Lower leg skin (tissue), 4 donors: ENCODE data around the gene LRPPRC. TPM values are rescaled to one million over a fixed set of nuclear protein-coding genes. Genes with fewer than 3 reads are reported as not detected.

ENCODE experiments used
- DNase-seq, 2 donors: peaks; one replicate each; pipeline ENCODE4 v3.0.0-alpha.2; 2019; ENCODE audit warnings: low spot score in 2 of 2
- H3K4me3 ChIP-seq: fragments of 200-600 bp; sonication (generic); 2 replicates; pipeline ENCODE4 v1.5.1; 2017; ENCODE audit warnings: mild to moderate bottlenecking, low read depth; ENCODE audit not compliant: poor library complexity, severe bottlenecking
- CTCF ChIP-seq, 3 donors: fragments of 450-650 bp; IDR thresholded peaks; one replicate each; pipeline ENCODE4 v1.5.1; 2016; ENCODE audit warnings: antibody characterized with exemption in 3 of 3, mild to moderate bottlenecking in 3 of 3, moderate library complexity in 2 of 3
- POLR2A ChIP-seq, 2 donors: fragments of 450-650 bp; IDR thresholded peaks; one replicate each; pipeline ENCODE4 v1.6.1; 2016 to 2017; ENCODE audit warnings: antibody characterized with exemption in 2 of 2, mild to moderate bottlenecking in 1 of 2, moderate library complexity in 1 of 2
- WGBS, 2 donors: methylation state at CpG; one replicate each; pipeline ENCODE4 v1.1.5; 2018; 5-methylcytosine and 5-hydroxymethylcytosine counted together
- intact Hi-C: fragments of 100-400 bp; cut with DNase I; formaldehyde crosslinking; loops from one replicate; pipeline ENCODE4 v1.15.0; 2023; ENCODE audit warnings: low total_unique reads
- total RNA-seq, 4 donors: library from RNA; depleted of rRNA; stranded (reverse); fragments of >200 nt; gene quantifications; one replicate each; pipeline ENCODE4 v1.1.0, GENCODE V29; 2016

Gene LRPPRC
- total RNA-seq, 4 donors from 2014 or later: 39.5 to 51.2 (median 47.8) TPM

GRCh38 chr2:43941359-43941758, 54.4 kb downstream of the LRPPRC start:
- 50 to 55% methylated on average over 3 of the region's 3 CpGs for WGBS, 2 donors
- DNase-seq: no peak
- no peak overlapping the region for H3K4me3 ChIP-seq
- TF ChIP-seq CTCF (IDR thresholded peaks at IDR 0.05) (no peak), POLR2A (IDR thresholded peaks at IDR 0.05) (no peak)
- intact Hi-C loops: no loop called here

GRCh38 chr2:43939695-43940256, 56.0 kb downstream of the LRPPRC start:
- intact Hi-C loops: no loop called here
- H3K4me3 ChIP-seq: no peak overlapping the region
- DNase-seq: no peak
- TF ChIP-seq POLR2A (IDR thresholded peaks at IDR 0.05): no peak
- TF ChIP-seq CTCF (IDR thresholded peaks at IDR 0.05): no peak
- 95% methylated on average over 6 of the region's 6 CpGs for WGBS, 2 donors

GRCh38 chr2:43937269-43937820, 58.4 kb downstream of the LRPPRC start:
- TF ChIP-seq CTCF (IDR thresholded peaks at IDR 0.05) (no peak), POLR2A (IDR thresholded peaks at IDR 0.05) (no peak)
- no peak overlapping the region for H3K4me3 ChIP-seq
- DNase-seq: no peak
- 85 to 90% methylated on average over 3 of the region's 3 CpGs for WGBS, 2 donors
- intact Hi-C loops: no loop called here

- WGBS, 2 donors: 86 to 91% methylated on average over 4 of the region's 4 CpGs
- TF ChIP-seq POLR2A (IDR thresholded peaks at IDR 0.05): no peak
- TF ChIP-seq CTCF (IDR thresholded peaks at IDR 0.05): no peak
- intact Hi-C loops: no loop called here
- no peak overlapping the region for H3K4me3 ChIP-seq
- no peak for DNase-seq
Observed at GRCh38 chr2:43934567-43934966, 61.2 kb downstream of the LRPPRC start.

- 88 to 91% methylated on average over 3 of the region's 3 CpGs for WGBS, 2 donors
- no peak for TF ChIP-seq CTCF (IDR thresholded peaks at IDR 0.05)
- no peak for TF ChIP-seq POLR2A (IDR thresholded peaks at IDR 0.05)
- no peak for DNase-seq
- H3K4me3 ChIP-seq: no peak overlapping the region
- intact Hi-C loops: no loop called here
Observed at GRCh38 chr2:43931293-43931692, 64.5 kb downstream of the LRPPRC start.

GRCh38 chr2:43927442-43927841, 68.3 kb downstream of the LRPPRC start:
- no peak for DNase-seq
- H3K4me3 ChIP-seq: no peak overlapping the region
- 94% methylated on average over 4 of the region's 4 CpGs for WGBS, 2 donors
- intact Hi-C loops: no loop called here
- TF ChIP-seq CTCF (IDR thresholded peaks at IDR 0.05) (no peak), POLR2A (IDR thresholded peaks at IDR 0.05) (no peak)
